HAP-1 (cell line): Measurements from ENCODE around the gene MUC4.

Experiments
- DNase-seq, 2 experiments: peaks; one replicate each; pipeline ENCODE4 v3.0.0-alpha.2; 2016 to 2020; ENCODE audit warnings: low spot score in 2 of 2
- H3K27me3 ChIP-seq: fragments of 250-450 bp; sonication (Bioruptor Pico); 2 replicates; pipeline ENCODE4 v1.5.1; 2020; ENCODE audit warnings: low read depth, mild to moderate bottlenecking, moderate library complexity
- H3K36me3 ChIP-seq: fragments of 250-450 bp; sonication (Bioruptor Pico); replicated peaks from 2 replicates; pipeline ENCODE4 v1.5.1; 2020; ENCODE audit warnings: mild to moderate bottlenecking
- H3K4me1 ChIP-seq: fragments of 250-450 bp; sonication (Bioruptor Pico); 2 replicates; pipeline ENCODE4 v1.5.1; 2020; ENCODE audit warnings: mild to moderate bottlenecking
- H3K4me3 ChIP-seq: fragments of 250-450 bp; sonication (Bioruptor Pico); 2 replicates; pipeline ENCODE4 v1.5.1; 2020; ENCODE audit warnings: mild to moderate bottlenecking, moderate library complexity
- H3K9me3 ChIP-seq: fragments of 250-450 bp; sonication (Bioruptor Pico); 2 replicates; pipeline ENCODE4 v1.5.1; 2020; ENCODE audit warnings: mild to moderate bottlenecking, moderate library complexity
- in situ Hi-C: fragments of 300-500 bp; cut with MboI; formaldehyde crosslinking; loops from 3 replicates; pipeline ENCODE4 v1.14.3; 2020; ENCODE audit warnings: low sequenced_read_pairs, inconsistent platforms, mixed read lengths

The MUC4 gene

GRCh38 chr3:195761567-195762248 is 50.0 kb downstream of the MUC4 start:
- Histone ChIP-seq H3K4me3 (no peak overlapping the region), H3K36me3 (no peaks in the 10 kb centered on the region), H3K4me1 (no peaks in the 10 kb centered on the region), H3K27me3 (peaks cover 9% of the 10 kb centered on the region), H3K9me3 (no peaks in the 10 kb centered on the region)
- DNase-seq, result no peak
- in situ Hi-C loops, result no loop called here

DNA sequence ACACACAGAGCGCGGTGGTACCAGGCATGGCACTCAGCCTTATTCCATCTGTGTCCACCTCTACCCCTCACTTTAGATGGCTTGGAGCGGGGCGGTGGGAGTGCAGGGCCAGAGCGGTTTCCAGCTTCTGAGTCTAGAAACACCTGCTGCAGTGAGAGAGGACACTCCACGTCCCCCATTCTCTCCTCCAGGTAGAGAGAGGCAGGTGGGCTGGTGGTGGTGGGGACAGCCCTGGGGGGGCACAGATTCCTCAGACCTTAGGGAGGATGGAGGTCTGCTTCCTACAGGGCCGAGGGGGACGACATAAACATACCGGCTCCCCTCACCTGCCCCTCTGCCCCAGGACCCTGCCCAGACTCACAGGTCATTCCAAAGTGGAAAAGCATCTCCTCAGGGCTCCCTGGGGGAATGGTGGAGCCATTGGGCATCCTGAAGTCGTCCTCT is 50.6 kb downstream of the MUC4 start:
- H3K4me1 ChIP-seq, result no peaks in the 10 kb centered on the region
- no peak for DNase-seq
- no peaks in the 10 kb centered on the region for H3K9me3 ChIP-seq
- in situ Hi-C loops, result no loop called here
- H3K36me3 ChIP-seq, result no peaks in the 10 kb centered on the region
- H3K27me3 ChIP-seq, result peaks cover 9% of the 10 kb centered on the region
- no peak overlapping the region for H3K4me3 ChIP-seq

DNA sequence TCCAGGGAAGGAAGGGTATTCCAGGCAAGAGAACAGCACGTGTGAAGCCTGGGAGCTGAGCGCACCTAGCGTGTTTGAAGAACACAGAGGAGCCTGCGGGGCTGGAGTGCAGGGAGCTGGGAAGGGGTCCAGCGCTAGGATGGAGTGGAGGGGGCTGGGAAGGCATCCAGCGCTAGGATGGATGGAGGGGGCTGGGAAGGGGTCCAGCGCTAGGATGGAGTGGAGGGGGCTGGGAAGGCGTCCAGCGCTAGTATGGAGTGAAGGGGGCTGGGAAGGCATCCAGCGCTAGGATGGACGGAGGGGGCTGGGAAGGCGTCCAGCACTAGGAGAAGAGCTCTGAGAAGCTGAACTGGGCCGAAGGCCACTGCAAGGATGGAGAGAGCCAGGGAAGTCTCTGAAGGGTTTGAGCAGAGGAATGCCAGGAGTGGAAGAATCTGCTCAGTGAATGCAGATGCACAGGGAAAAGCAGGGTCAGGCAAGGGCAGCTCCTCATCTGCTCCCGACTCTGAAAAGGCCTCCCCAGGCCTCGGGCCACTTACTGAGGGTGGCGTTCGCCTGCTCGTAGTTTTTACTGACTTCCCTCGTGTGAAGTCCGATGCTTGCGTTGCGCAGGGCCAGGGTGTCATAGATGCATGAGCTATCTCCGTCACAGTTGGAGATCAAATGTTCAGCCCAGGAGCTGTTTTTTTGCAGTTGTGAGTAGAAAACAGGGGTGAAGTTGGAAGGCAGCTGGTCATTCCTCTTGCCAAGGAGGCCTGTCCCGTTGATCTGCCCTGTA is 51.2 kb downstream of the MUC4 start:
- Histone ChIP-seq H3K27me3 (peaks cover 12% of the 10 kb centered on the region), H3K4me3 (no peak overlapping the region), H3K36me3 (no peaks in the 10 kb centered on the region), H3K9me3 (no peaks in the 10 kb centered on the region), H3K4me1 (no peaks in the 10 kb centered on the region)
- in situ Hi-C loops, result no loop called here
- no peak for DNase-seq

- Histone ChIP-seq H3K4me3 (no peak overlapping the region), H3K27me3 (peaks cover 12% of the 10 kb centered on the region), H3K4me1 (no peaks in the 10 kb centered on the region), H3K9me3 (no peaks in the 10 kb centered on the region), H3K36me3 (no peaks in the 10 kb centered on the region)
- DNase-seq, result no peak
- in situ Hi-C loops, result no loop called here
Observed at GRCh38 chr3:195758721-195759353, 52.9 kb downstream of the MUC4 start.

- no peak for DNase-seq
- Histone ChIP-seq H3K27me3 (peaks cover 12% of the 10 kb centered on the region), H3K36me3 (no peaks in the 10 kb centered on the region), H3K4me3 (no peak overlapping the region), H3K4me1 (no peaks in the 10 kb centered on the region), H3K9me3 (no peaks in the 10 kb centered on the region)
- in situ Hi-C loops, result no loop called here
Observed at GRCh38 chr3:195757827-195758226, 53.9 kb downstream of the MUC4 start.

- Histone ChIP-seq H3K9me3 (no peaks in the 10 kb centered on the region), H3K36me3 (no peaks in the 10 kb centered on the region), H3K4me1 (no peaks in the 10 kb centered on the region), H3K4me3 (no peak overlapping the region), H3K27me3 (peaks cover 12% of the 10 kb centered on the region)
- DNase-seq, result no peak
- in situ Hi-C loops, result no loop called here
Observed at GRCh38 chr3:195757438-195757770, 54.3 kb downstream of the MUC4 start.

DNA sequence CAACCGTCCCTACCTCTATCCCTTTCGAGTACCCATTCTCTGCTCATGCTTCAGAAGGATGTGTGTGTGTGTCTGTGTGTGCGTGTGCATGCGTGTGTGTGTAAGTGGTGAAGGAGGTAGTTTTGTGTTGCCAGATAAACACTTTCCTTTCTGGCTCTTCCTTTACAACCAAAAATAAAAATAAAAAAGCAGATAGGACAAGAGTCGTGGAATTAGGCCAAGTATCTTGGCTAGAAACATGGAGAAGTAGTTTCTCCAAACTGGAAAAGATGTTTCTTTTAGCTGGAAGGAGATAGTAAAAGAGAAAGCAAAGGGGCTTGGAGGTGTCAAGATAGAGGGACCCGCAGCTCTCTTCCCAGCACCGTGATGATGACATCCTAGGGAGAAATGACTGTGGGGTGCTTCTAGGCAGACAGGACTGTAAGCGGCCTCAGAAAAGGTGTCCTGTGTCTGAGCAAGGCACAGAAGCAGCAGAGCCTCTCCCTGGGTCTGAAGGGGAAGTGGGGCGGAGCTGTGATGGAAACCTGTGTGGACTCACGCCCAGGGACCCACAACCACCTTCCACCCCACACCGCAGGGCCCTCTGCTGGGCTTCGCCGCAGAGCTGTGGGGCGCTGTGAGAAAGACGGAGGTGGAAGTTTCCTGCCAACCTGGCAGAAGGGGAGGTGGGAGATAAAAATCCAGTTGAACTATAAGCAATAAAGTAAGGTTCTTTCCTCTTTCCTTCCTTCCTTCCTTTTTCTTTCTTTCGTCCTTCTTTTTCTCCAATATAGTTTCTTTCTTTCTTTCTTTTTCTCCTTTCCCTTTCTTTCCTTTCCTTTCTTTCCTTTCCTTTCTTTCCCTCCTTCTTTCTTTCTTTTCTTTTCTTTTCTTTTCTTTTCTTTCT is 55.7 kb downstream of the MUC4 start:
- in situ Hi-C loops, result no loop called here
- Histone ChIP-seq H3K4me1 (no peaks in the 10 kb centered on the region), H3K27me3 (peaks cover 10% of the 10 kb centered on the region), H3K9me3 (no peaks in the 10 kb centered on the region), H3K36me3 (no peaks in the 10 kb centered on the region), H3K4me3 (no peak overlapping the region)
- no peak for DNase-seq

GRCh38 chr3:195755391-195755790 is 56.3 kb downstream of the MUC4 start:
- in situ Hi-C loops, result no loop called here

DNA sequence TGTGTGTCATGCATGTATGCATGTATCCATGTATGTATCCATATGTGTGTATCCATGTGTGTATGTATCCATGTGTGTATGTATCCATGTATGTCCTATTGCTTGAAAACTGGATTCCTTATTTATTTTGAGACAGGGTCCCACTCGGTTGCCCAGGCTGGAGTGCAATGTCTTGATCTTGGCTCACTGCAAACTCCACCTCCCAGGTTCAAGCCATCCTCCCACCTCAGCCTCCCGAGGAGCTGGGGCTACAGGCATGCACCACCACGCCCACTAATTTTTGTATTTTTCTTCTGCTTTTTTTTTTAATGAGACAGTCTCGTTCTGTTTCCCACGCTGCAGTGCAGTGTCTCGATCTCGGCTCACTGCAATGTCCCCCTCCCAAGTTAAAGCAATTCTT is 56.8 kb downstream of the MUC4 start:
- no peaks in the 10 kb centered on the region for H3K4me1 ChIP-seq
- no peaks in the 10 kb centered on the region for H3K9me3 ChIP-seq
- DNase-seq, result no peak
- no peaks in the 10 kb centered on the region for H3K36me3 ChIP-seq
- no peak overlapping the region for H3K4me3 ChIP-seq
- peaks cover 10% of the 10 kb centered on the region for H3K27me3 ChIP-seq
- in situ Hi-C loops, result no loop called here

More at GRCh38 chr3:195755391-195755790, 56.3 kb downstream of the MUC4 start:
- Histone ChIP-seq H3K9me3 (no peaks in the 10 kb centered on the region), H3K27me3 (peaks cover 10% of the 10 kb centered on the region), H3K4me3 (no peak overlapping the region), H3K36me3 (no peaks in the 10 kb centered on the region), H3K4me1 (no peaks in the 10 kb centered on the region)
- DNase-seq, result no peak

DNA sequence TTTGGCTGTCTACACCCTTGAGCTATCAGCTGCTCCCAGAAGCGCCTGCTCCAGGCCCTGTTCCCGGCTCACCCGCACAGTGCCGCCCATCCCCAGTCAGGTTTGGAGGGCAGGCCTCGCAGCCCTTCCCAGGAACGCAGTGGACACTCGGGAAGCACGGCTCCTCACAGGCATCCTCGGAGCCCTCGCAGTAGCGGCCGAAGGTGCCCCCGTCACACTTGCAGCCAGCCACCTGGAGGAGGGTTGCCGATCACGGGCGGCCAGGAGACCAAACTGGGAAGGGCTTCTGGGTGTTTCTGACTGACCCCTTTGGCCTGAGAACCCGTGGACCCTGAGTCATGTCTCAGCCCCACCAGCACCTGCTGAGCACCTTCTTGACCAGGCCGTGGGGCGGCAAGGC is 57.6 kb downstream of the MUC4 start:
- in situ Hi-C loops, result no loop called here
- Histone ChIP-seq H3K27me3 (peaks cover 10% of the 10 kb centered on the region), H3K4me3 (no peak overlapping the region), H3K4me1 (no peaks in the 10 kb centered on the region), H3K9me3 (no peaks in the 10 kb centered on the region), H3K36me3 (no peaks in the 10 kb centered on the region)
- DNase-seq, result no peak

DNA sequence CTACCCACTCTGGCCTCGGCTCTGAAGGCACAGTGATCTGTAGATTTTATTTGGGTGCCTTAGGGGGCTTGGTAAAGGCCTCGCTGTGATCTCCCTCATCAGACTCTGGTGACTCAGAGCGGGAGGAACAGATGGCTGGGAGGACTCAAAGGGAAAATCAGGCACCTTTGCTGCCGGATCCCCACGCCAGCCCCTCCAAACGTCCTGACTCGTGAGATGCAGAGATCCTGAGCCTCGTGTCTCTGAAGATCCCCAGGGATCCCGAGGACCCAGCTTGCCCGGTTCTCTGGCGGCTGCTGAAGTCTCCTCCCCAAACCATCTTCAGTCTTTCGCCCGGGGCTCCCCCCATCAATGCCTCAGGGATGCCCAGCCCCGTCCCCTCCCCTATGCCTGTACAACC is 58.1 kb downstream of the MUC4 start:
- in situ Hi-C loops, result no loop called here
- Histone ChIP-seq H3K36me3 (no peaks in the 10 kb centered on the region), H3K4me3 (no peak overlapping the region), H3K9me3 (no peaks in the 10 kb centered on the region), H3K4me1 (no peaks in the 10 kb centered on the region), H3K27me3 (peaks cover 10% of the 10 kb centered on the region)
- DNase-seq, result no peak

DNA sequence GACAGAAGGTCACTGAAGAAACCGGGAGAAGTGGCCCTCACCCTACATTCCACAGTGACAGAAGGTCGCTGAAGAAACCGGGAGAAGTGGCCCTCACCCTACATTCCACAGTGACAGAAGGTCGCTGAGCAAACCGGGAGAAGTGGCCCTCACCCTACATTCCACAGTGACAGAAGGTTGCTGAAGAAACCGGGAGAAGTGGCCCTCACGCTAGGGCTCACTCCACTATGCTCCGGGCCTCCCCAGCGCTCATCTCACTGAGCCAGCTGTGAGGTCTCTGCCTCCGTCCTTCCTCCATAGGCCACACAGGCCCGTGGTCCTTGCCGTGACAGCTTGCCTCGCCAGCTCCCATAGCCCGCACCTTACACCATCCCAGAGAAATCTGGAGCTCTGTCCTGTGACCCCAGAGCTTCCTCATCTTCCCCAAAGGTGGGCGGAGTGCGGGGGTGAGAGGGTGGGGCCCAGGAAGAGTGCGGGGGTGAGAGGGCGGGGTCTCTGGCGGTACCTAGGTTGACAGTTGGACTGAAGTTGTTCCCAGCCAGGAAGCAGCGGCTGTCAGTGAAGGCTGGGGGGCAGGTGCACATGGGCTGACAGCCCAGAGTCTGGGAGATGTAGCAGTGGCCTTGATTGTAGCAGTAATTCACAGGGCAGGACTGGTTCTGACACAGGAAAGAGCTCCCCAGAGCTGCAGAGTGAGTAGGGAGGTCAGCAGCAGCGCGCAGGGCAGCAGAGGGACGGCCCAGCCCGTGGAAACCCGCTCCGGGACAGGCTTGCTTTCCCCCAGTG is 59.0 kb downstream of the MUC4 start:
- no peak for DNase-seq
- in situ Hi-C loops, result no loop called here

GRCh38 chr3:195752066-195752465 is 59.7 kb downstream of the MUC4 start:
- Histone ChIP-seq H3K9me3 (peaks cover 2% of the 10 kb centered on the region; the same call in 1 of the 2 replicates), H3K4me1 (peaks cover 3% of the 10 kb centered on the region), H3K4me3 (no peak overlapping the region), H3K27me3 (peaks cover 3% of the 10 kb centered on the region; the same call in 1 of the 2 replicates), H3K36me3 (no peaks in the 10 kb centered on the region)
- no peak for DNase-seq
- in situ Hi-C loops, result no loop called here

More for the DNA sequence above, 59.0 kb downstream of the MUC4 start:
- Histone ChIP-seq H3K4me1 (peaks cover 3% of the 10 kb centered on the region), H3K36me3 (no peaks in the 10 kb centered on the region), H3K27me3 (peaks cover 6% of the 10 kb centered on the region), H3K4me3 (no peak overlapping the region), H3K9me3 (no peaks in the 10 kb centered on the region)
